HG02840 (cell line): Measurements from ENCODE around the gene IPO4.
"Not testable (repeated sequence)": the region's sequence is repeated elsewhere in the genome, so short reads cannot be mapped to it uniquely, and the experiment has no call there.

Source experiments
- ATAC-seq: cut with Tn5 transposase; IDR thresholded peaks from one replicate; pipeline ENCODE4 v1.9.1; 2021; ENCODE audit warnings: mild to moderate bottlenecking, moderate library complexity, moderate number of reproducible peaks; ENCODE audit not compliant: unreplicated experiment, low FRiP score

The IPO4 gene, protein sequence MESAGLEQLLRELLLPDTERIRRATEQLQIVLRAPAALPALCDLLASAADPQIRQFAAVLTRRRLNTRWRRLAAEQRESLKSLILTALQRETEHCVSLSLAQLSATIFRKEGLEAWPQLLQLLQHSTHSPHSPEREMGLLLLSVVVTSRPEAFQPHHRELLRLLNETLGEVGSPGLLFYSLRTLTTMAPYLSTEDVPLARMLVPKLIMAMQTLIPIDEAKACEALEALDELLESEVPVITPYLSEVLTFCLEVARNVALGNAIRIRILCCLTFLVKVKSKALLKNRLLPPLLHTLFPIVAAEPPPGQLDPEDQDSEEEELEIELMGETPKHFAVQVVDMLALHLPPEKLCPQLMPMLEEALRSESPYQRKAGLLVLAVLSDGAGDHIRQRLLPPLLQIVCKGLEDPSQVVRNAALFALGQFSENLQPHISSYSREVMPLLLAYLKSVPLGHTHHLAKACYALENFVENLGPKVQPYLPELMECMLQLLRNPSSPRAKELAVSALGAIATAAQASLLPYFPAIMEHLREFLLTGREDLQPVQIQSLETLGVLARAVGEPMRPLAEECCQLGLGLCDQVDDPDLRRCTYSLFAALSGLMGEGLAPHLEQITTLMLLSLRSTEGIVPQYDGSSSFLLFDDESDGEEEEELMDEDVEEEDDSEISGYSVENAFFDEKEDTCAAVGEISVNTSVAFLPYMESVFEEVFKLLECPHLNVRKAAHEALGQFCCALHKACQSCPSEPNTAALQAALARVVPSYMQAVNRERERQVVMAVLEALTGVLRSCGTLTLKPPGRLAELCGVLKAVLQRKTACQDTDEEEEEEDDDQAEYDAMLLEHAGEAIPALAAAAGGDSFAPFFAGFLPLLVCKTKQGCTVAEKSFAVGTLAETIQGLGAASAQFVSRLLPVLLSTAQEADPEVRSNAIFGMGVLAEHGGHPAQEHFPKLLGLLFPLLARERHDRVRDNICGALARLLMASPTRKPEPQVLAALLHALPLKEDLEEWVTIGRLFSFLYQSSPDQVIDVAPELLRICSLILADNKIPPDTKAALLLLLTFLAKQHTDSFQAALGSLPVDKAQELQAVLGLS

DNA sequence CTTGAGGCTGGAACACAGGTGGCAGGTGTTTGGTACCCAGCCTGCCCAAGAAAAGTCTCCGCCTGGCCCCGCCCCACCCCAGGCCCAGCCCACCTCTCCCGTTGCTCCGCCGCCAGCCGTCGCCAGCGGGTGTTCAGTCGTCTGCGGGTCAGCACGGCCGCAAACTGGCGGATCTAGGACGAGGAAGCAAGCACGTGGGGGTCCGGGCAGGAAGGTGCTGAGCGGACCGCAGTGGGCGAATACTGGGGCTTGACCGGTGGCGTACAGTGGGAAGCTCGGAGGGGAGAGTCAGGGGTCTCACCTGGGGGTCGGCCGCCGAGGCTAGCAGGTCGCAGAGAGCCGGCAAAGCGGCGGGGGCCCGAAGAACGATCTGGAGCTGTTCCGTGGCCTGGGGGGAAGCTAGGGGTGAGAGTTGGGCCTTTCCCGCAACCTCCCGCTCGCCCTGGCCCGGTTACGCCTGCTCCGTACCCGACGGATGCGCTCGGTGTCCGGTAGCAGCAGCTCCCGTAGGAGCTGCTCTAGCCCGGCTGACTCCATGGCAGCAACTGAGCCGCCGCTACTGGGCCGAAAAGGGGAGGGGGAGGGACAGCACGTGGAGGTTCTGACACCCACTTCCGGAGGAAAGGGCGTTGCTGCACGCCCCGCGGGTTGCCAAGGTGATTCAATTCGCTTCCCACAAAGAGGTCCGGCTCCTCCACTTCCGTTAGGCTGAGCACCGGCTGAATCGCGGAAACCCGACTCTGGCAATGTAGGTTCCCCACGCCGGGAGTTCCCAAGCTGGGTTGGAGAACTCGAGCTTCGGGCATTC lies at the start of gene IPO4:
TSS of gene IPO4 (minus strand) at position 566 of the 808 bp plus-strand sequence. CDS start at position 537, 29 bp downstream.
- peak; percentile 77 for ATAC-seq

DNA sequence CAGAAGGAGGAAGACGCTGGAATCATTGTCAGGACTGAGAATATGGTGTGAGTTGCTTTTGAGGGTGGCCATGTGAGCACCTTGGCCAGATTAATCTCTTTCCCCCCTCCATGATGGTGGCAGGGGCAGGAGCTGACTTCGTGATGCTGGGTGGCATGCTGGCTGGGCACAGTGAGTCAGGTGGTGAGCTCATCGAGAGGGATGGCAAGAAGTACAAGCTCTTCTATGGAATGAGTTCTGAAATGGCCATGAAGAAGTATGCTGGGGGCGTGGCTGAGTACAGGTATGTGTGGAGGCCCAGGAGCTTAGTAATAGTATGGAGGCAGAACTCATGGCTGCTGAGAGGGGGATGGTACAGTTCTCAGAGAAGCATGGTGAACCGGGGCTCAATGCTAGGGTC lies 49.5 kb upstream of the IPO4 start:
- no peak for ATAC-seq

DNA sequence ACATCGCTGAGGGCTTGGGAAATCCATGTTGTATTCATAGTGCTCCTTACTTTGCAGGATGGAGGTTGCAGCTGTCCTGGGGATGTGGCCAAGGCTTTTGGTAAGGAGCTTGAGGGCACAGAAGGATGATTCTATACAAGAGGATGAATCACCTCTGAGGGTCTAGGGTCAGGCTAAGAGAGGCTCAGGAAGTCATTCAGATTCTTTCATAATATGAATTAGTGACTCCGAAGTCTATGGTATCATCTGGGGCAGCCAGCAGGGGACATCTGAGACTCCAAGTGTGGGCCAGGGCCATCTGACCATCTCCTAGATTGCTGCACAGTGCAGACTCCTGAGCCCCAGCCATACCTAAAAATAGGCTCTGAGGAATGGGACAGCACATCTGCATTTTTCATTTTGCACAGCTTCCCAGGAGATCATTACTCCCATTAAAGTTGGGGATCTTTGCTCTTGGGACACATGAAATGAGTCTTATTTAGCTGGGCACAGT lies 48.9 kb upstream of the IPO4 start:
- no peak for ATAC-seq

DNA sequence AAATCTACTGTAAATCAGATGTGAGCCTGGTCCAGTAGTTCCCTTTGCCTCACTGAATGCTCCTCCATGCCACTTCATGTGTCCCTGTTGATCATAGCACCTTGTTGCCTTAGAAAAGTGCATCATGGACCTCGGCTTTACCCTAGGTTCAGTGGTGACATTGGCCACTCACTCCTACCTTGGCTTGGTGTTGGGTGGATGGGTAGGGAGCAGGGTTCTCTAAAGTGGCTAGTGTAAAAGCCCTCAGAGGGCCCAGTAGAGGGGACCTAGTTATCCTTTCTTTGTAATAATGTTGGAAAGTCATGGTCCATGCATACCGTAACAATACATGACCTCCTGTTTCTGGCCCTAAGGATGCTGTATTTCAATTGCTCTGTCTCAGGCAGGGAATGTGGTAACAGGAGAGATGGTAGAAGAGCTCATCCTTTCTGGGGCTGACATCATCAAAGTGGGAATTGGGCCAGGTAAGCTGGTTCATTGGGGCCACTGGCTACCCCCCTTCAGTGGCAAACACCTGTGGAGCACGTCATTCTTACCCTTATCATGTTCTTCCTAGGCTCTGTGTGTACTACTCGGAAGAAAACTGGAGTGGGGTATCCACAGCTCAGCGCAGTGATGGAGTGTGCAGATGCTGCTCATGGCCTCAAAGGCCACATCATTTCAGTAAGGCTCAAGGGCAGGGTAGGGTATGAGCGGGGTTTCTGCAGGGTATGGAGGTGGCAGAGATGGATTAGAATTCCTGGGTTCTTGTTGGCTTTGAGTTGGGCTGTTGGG lies 48.3 kb upstream of the IPO4 start:
- no peak for ATAC-seq

DNA sequence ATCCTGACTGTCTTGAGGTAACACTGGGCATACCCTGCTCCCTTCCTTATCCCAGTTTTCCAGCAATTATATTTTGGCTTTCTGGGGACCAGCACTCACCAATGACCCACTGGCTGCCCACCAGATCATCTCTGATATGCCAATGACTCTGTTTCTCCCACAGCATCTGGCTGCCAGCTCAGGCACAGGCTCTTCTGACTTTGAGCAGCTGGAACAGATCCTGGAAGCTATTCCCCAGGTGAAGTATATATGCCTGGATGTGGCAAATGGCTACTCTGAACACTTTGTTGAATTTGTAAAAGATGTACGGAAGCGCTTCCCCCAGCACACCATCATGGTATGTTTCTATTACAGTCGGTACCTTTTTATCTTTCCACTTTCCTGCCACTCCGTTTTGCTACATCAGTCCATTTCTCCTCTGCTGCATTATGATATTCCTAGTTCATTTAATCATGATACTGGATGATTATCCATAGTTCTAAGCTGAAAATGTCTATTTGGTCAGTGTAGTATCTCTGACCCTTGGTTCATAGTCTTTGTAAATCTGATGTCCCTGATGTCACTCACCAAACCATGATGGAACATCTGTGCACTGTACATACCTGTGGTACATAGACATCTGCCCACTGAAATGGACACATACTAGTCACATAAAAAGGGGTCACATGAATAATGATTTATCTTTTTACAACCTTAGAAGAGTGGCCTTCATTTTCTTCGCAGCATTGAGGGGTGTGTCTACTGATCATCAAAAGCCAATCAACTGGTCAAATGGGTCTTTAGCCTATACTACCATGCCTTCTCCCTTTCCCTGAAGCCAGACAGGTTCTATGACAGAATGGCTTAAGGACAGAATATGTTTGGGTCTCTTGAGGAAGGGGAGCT lies 47.4 kb upstream of the IPO4 start:
- ATAC-seq = no peak

DNA sequence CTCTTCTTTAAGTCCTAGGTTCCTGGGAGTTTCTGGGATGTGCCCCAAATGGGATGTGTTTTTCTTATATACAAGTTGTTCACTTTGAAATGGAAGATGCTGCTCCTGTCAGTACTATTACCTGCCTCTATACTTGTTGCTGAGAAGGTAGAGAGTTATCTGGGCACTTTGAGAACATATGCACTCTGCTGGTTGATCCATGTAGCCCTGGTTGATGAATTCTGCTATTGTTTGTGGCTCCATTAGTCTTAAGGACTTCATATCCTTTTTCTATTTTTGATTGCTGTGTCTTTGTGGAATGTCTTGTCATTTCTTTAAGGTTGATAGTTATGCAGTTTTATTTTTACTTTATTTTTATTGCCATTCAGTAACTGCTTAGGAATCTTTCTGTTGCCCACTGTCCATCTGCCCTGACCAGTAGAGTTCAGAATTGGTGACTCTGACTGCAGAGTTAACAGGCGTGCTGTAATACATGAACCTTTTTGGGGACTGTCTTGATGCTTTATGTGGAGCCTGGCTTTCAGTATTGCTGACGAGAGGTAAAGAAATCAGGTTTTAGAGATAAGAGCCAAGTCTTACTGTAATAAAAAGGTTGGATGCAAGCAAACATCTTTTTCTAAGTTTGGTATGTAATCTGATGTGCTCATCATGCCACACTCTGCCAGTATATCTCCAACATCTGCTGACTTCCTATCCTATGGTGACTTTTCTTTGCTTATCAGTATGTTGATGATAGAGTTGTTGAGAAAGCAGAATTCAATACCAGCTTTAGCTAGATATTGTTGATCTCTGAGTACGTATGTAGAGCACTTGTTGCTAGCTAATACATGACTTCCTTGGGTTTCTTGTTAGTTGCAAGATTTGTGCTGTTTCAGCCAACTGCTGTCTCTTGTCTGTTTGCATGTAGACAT lies 45.7 kb upstream of the IPO4 start:
- no peak for ATAC-seq

DNA sequence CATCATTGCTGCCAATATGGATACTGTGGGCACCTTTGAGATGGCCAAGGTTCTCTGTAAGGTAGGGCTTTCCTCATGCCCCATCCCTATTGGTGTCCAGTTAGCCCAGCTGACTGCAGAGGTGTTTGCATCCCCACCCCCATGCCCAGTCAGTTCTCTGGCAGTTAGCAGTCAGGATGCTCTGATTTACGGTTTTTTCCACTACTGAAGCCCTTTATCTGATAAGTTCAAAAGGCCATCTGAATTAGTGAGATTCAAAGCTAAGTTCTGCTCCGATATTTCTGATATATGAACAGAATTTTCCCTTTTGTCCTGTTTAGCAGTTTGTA lies 44.9 kb upstream of the IPO4 start:
- no peak for ATAC-seq

DNA sequence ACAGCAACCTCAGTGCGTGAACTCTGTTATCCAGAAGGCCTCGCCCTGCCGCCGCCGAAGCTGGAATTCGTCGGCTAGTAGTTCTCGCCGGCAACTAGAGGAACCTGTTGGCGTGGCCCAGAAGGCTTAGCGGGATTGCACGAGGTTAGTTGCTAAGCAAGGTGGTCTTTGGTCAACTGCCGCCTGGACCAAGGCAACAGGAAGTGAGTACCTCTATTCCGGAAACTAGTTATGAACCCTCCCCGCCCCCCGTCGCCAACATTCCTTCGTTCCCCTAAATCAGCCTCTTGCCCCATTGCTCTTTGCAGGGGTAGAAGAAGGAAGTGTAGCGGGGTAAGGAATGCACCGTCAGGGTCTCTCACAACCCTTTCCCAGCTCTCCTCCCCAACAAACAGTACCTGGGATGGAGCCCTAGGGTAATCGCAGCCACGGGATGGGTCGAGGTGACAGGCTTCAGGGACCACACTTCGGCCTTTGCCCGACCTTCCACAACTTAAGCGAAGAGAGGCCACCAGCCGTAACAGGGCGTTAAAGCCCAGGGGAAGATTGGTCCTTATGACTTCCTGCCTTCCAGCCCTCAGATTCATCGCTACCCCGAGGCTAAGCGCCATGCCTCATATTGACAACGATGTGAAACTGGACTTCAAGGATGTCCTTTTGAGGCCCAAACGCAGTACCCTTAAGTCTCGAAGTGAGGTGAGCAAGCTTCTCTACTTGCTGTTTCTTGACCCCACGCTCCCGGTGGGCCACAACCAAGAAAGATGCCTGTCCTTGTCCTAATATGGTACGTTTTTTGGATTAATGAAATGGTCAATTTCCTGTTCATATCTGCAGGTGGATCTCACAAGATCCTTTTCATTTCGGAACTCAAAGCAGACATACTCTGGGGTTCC lies 44.3 kb upstream of the IPO4 start, which contains the start of gene GMPR2:
TSS of gene GMPR2 (plus strand) at position 285 of the 893 bp plus-strand sequence. CDS start at position 610, 325 bp downstream.
- ATAC-seq = peak; percentile 61

DNA sequence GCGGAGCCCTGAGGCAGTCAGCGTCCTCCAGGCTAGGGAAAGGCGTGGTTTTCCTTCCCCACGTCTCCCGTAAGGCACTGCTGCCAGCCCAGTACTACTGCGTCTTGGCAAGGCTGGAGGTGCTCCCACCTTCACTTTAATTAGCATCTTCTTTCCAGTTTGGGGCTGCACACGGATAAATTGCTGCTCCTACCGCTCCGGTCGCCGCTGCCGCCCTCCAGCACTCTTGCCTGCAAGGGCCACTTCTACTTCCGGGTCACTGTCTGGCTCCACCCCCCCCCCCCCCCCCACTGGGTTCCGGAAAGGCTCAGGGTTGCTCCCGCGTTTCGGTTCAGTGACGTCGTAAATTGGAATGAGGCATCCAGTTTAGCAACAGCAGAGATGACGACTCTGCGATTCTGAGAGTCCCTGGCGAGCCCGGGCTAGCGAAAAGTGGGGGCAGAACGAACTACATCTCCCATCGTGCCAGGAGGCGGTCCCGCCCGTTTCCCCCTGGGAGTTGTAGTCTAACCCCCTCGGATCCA lies 43.6 kb upstream of the IPO4 start, which contains the start of gene NEDD8:
TSS of gene NEDD8 (minus strand) at position 247 of the 524 bp plus-strand sequence. CDS start at position 147, 100 bp downstream.
- peak; percentile 79 for ATAC-seq

DNA sequence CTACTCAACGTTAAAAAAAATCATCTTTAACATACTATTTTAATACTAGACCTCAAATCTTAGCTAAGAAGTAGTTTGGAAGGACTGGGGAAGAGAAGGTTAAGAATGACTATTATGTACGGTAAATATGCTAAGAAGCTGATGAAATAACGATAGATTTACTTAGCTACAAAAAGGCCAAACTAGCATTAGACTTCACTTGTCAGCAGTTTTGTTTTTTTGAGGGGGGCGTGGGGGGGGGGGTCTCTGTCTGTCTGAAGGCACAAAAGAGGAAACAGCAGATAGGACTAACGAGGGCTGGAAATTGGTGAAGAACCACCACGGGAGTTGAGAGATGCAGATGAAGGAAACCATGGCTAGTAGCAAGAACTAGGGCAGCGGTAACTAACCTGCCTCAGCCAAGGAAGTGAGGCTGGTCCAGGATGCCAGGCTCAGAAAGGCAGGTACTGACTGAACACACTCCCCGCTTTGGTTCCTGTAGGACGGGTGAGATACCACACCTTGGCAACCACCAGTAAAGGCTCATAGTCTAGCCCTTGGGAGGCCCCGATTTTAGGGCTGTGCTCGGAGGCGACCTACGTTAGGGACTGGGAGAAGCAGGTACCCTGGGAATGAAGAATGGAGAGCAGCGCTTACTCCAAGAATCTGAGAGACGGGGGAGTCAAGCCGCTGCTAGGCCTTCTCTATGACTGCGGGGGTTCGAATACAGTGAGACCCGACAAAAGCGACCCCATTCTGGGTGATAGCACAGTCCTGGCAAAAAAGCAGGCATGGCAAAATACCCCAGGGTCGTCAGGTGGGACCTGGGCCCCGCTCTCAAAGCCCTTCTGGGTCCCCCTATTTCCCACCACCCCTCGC lies 42.9 kb upstream of the IPO4 start:
- no peak for ATAC-seq

DNA sequence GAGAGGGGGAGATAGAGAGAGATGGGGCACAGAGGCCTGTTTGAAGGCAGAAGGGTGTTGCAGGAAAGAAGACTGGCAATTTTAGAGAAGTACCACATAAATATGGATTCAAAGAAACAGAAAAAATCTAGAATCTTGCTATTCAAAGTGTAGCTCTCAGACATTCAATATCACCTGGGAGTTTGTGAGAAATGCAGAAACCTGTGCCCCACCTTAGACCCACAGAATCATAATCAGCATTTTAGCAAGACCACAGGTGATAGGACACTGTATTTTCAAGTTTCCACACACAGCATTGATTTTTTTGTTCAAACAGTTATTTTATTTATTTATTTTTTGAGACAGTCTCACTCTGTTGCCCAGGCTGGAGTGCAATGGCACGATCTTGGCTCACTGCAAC lies 40.3 kb upstream of the IPO4 start:
- ATAC-seq = no peak

DNA sequence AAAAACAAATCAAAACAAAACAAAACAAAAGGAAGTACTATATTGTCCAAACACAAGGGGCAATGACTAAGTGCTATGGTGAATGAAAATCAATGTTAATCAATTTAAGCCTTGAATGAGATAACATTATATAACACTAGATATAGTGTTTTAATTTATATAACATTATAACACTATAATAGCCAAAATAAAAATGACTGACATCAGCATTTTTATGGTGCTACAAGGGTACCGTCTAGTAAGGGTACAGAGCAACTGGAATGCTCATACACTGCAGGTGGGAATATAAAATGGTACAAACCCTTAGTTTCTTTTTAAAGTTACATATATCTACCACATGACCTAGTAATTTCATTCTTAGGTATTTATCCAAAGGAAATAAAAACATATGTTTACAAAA lies 37.9 kb upstream of the IPO4 start:
- no peak for ATAC-seq

DNA sequence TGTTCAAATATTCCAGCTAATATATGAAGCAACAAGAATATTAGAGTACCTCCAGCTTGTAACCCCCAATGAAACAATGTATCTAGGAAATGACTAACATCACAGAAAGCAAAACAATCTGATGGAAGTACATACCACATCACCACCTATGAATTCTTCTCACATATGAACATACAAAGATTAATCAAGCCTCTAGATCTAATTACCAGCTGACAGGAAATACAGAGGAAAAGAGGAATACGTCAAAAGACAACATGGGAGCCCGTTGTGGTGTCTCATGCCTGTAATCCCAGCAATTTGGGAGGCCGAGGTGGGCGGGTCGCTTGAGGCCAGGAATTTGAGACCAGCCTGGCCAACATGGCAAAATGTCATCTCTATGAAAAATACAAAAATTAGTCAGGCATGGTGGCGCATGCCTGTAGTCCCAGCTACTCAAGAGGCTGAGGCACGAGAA lies 36.0 kb upstream of the IPO4 start:
- ATAC-seq = no peak

DNA sequence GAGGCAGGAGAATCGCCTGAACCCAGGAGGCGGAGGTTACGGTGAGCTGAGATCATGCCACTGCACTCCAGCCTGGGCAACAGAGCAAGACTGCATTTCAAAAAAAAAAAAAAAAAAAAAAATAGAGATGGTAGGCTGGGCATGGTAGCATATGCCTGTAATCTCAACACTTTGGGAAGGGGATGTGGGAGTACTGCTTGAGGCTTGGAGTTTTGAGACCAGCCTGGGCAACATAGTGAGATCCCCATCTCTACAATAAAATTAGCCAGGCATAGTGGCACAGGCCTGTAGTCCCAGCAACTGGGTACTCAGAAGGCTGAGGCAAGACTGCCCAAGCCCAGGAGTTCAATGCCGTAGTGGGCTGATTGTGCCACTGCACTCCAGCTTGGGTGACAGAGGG lies 34.4 kb upstream of the IPO4 start:
- not testable (repeated sequence) for ATAC-seq

DNA sequence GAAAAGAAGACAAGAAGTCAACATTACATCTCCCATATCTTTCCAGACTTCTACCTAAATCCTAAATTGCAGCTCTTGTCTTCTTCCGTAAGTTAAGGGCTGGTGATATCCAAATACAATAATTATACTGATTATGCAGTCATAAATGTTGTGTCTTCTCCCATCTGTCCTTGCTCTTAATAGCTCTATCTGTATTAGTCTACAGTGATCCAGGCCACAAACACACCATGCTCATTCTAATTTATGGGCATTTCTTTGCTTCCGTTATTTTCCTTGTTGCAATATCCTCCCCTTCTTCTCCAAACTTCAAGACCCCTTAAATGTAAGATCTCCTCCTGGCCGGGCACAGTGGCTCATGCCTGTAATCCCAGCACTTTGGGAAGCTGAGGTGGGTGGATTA lies 30.9 kb upstream of the IPO4 start:
- no peak for ATAC-seq
